CD8-positive, alpha-beta memory T cell (primary cell): ENCODE data around the gene SKOR2. TPM values are rescaled to one million over a fixed set of nuclear protein-coding genes. Genes with fewer than 3 reads are reported as not detected.

ENCODE experiments used
- CTCF ChIA-PET: fragments of 350-600 bp; sonication (Branson Sonifier 250); formaldehyde crosslinking; loops from one replicate; lab custom pipeline; 2021; ENCODE audit warnings: antibody characterized with exemption; lab: Charles Lee
- POLR2A ChIA-PET: fragments of 350-600 bp; sonication (Branson Sonifier 250); formaldehyde crosslinking; loops from one replicate; lab custom pipeline; 2021; ENCODE audit warnings: antibody characterized with exemption; lab: Charles Lee
- DNase-seq, 5 donors: peaks; one replicate each; pipeline versions ENCODE4 v3.0.0 to v3.0.0-alpha.2; 2020 to 2022; ENCODE audit warnings: mixed read lengths in 1 of 5
- H3K27ac ChIP-seq: one replicate; pipeline ENCODE4 v1.7.0; 2013; ENCODE audit warnings: low read depth, mild to moderate bottlenecking, low read length, moderate library complexity
- H3K27me3 ChIP-seq: 2 replicates; pipeline ENCODE4 v1.7.0; 2013; ENCODE audit warnings: low read length, mild to moderate bottlenecking; ENCODE audit not compliant: insufficient read depth, poor library complexity, severe bottlenecking
- H3K36me3 ChIP-seq: 2 replicates; pipeline ENCODE4 v1.7.0; 2013; ENCODE audit warnings: mild to moderate bottlenecking, low read length, moderate library complexity; ENCODE audit not compliant: insufficient read depth
- H3K4me1 ChIP-seq: 2 replicates; pipeline ENCODE4 v1.7.0; 2013; ENCODE audit warnings: mild to moderate bottlenecking, low read length, moderate library complexity; ENCODE audit not compliant: insufficient read depth
- H3K4me3 ChIP-seq: 2 replicates; pipeline ENCODE4 v1.7.0; 2013; ENCODE audit warnings: mild to moderate bottlenecking, low read length
- H3K9me3 ChIP-seq: 2 replicates; pipeline ENCODE4 v1.7.0; 2013; ENCODE audit warnings: mild to moderate bottlenecking, low read length
- H3K27ac Mint-ChIP-seq, 8 donors: one replicate each; pipeline ENCODE4 v1.8.0; 2020 to 2021; ENCODE audit warnings: mixed read lengths in 8 of 8, mild to moderate bottlenecking in 6 of 8, inconsistent platforms in 3 of 8, moderate library complexity in 3 of 8
- H3K27me3 Mint-ChIP-seq, 2 donors: one replicate each; pipeline ENCODE4 v1.8.0; 2020 to 2021; ENCODE audit warnings: mixed read lengths in 2 of 2, mild to moderate bottlenecking in 1 of 2, moderate library complexity in 1 of 2
- H3K36me3 Mint-ChIP-seq, 3 donors: one replicate each; pipeline ENCODE4 v1.8.0; 2020 to 2021; ENCODE audit warnings: mixed read lengths in 3 of 3, inconsistent platforms in 1 of 3, mild to moderate bottlenecking in 1 of 3
- H3K4me1 Mint-ChIP-seq, 3 donors: one replicate each; pipeline ENCODE4 v1.8.0; 2020 to 2021; ENCODE audit warnings: mixed read lengths in 3 of 3, inconsistent platforms in 1 of 3, mild to moderate bottlenecking in 1 of 3
- H3K4me3 Mint-ChIP-seq, 7 donors: one replicate each; pipeline ENCODE4 v1.8.0; 2020 to 2021; ENCODE audit warnings: mixed read lengths in 7 of 7, mild to moderate bottlenecking in 6 of 7, moderate library complexity in 4 of 7, inconsistent platforms in 2 of 7
- H3K9me3 Mint-ChIP-seq, 5 donors: one replicate each; pipeline ENCODE4 v1.8.0; 2020 to 2022; ENCODE audit warnings: mixed read lengths in 5 of 5, mild to moderate bottlenecking in 3 of 5, moderate library complexity in 2 of 5, inconsistent platforms in 1 of 5
- polyA plus RNA-seq: library from polyadenylated mRNA; unstranded; fragments of 300-500 nt; fragmentation: Illumina TruSeq; gene quantifications from one replicate; pipeline ENCODE4 v1.2.3, GENCODE V29; 2021
- total RNA-seq, 2 experiments: library from RNA; stranded (reverse); gene quantifications; one replicate each; pipeline ENCODE4 v1.2.3, GENCODE V29; 2021

Gene SKOR2
- total and polyA plus RNA-seq, 3 experiments from 2014 or later, result not detected

- H3K4me3 Mint-ChIP-seq, result no peak overlapping the region
- no peak overlapping the region for H3K27ac ChIP-seq
- H3K27ac Mint-ChIP-seq, result no peak overlapping the region
- H3K27me3 ChIP-seq, result peaks cover 9% of the 10 kb centered on the region
- no peaks in the 10 kb centered on the region for H3K9me3 ChIP-seq
- no peaks in the 10 kb centered on the region for H3K36me3 Mint-ChIP-seq
- no peaks in the 10 kb centered on the region for H3K4me1 ChIP-seq
- H3K4me3 ChIP-seq, result no peak overlapping the region
- H3K9me3 Mint-ChIP-seq, result peaks cover 0 to 1% (median 0%) of the 10 kb centered on the region in 5 donors
- CTCF ChIA-PET, result no interaction called here
- DNase-seq, result no peak
- H3K4me1 Mint-ChIP-seq, result no peaks in the 10 kb centered on the region
- H3K27me3 Mint-ChIP-seq, result peaks cover 15 to 60% of the 10 kb centered on the region in 2 donors
- POLR2A ChIA-PET, result no interaction called here
- no peaks in the 10 kb centered on the region for H3K36me3 ChIP-seq
These were observed 16.4 kb downstream of the SKOR2 start for GRCh38 chr18:47235096-47235495.

GRCh38 chr18:47226660-47227059 lies 24.8 kb downstream of the SKOR2 start:
- DNase-seq, result no peak
- H3K4me1 Mint-ChIP-seq, result no peaks in the 10 kb centered on the region
- Histone ChIP-seq H3K36me3 (no peaks in the 10 kb centered on the region), H3K9me3 (no peaks in the 10 kb centered on the region), H3K27me3 (peaks cover 3% of the 10 kb centered on the region), H3K4me1 (no peaks in the 10 kb centered on the region), H3K4me3 (no peak overlapping the region), H3K27ac (no peak overlapping the region)
- peaks cover 24 to 49% of the 10 kb centered on the region in 2 donors for H3K27me3 Mint-ChIP-seq
- peak overlapping the region in 1 of 8 donors; percentile 0 for H3K27ac Mint-ChIP-seq
- H3K4me3 Mint-ChIP-seq, result no peak overlapping the region
- H3K9me3 Mint-ChIP-seq, result no peaks in the 10 kb centered on the region
- ChIA-PET POLR2A (no interaction called here), CTCF (no interaction called here)
- H3K36me3 Mint-ChIP-seq, result no peaks in the 10 kb centered on the region

DNA sequence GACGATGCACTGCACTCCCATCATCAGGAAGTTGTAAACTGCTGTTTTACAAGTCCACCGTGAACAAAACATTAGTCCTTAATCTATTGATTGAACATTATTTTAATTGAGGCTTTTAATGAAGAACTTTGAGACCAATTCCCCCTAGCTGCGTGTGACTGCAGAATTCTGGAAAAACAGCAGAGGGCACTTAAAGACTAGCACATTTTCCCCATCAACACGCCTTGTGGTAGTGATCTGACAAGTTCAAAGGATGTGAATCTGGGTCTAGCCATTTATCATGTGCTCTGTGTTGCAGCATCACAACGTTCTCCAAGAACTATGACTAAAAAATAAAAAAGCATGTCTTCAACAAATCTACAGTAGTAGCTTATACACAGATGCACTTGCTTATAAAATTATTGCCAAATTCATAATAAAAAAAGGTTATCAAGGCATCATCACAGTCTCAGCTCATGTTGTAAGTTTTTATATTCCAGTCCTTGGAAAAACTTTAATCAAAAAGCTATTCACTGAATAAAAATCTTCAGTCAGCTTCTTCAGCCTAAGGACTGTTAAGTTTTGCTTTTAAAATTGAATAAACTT lies 35.8 kb downstream of the SKOR2 start:
- Histone ChIP-seq H3K9me3 (no peaks in the 10 kb centered on the region), H3K36me3 (no peaks in the 10 kb centered on the region), H3K27me3 (no peaks in the 10 kb centered on the region), H3K27ac (no peak overlapping the region), H3K4me3 (no peak overlapping the region), H3K4me1 (no peaks in the 10 kb centered on the region)
- no peak overlapping the region for H3K4me3 Mint-ChIP-seq
- DNase-seq, result peak in 1 of 5 donors; percentile 4
- H3K4me1 Mint-ChIP-seq, result no peaks in the 10 kb centered on the region
- H3K27ac Mint-ChIP-seq, result no peak overlapping the region
- no peaks in the 10 kb centered on the region for H3K36me3 Mint-ChIP-seq
- POLR2A ChIA-PET, result no interaction called here
- CTCF ChIA-PET, result interaction anchor here (1.1 kb wide), 1 partner anchor 11 kb away, joined by 4 read pairs; no protein-coding TSS in a partner anchor
- peaks cover 16 to 77% of the 10 kb centered on the region in 2 donors for H3K27me3 Mint-ChIP-seq
- no peaks in the 10 kb centered on the region for H3K9me3 Mint-ChIP-seq

- Histone ChIP-seq H3K36me3 (no peaks in the 10 kb centered on the region), H3K9me3 (no peaks in the 10 kb centered on the region), H3K4me3 (no peak overlapping the region), H3K27ac (no peak overlapping the region), H3K27me3 (no peaks in the 10 kb centered on the region), H3K4me1 (no peaks in the 10 kb centered on the region)
- no peak for DNase-seq
- Mint-ChIP-seq H3K36me3 (no peaks in the 10 kb centered on the region), H3K27me3 (peaks cover 14 to 58% of the 10 kb centered on the region in 2 donors), H3K27ac (no peak overlapping the region), H3K4me1 (no peaks in the 10 kb centered on the region), H3K9me3 (no peaks in the 10 kb centered on the region), H3K4me3 (no peak overlapping the region)
- POLR2A ChIA-PET, result no interaction called here
- CTCF ChIA-PET, result no interaction called here
These were observed 42.3 kb downstream of the SKOR2 start for GRCh38 chr18:47209171-47209570.

- H3K4me3 Mint-ChIP-seq, result no peak overlapping the region
These were observed 44.4 kb downstream of the SKOR2 start for GRCh38 chr18:47206945-47207637.

DNA sequence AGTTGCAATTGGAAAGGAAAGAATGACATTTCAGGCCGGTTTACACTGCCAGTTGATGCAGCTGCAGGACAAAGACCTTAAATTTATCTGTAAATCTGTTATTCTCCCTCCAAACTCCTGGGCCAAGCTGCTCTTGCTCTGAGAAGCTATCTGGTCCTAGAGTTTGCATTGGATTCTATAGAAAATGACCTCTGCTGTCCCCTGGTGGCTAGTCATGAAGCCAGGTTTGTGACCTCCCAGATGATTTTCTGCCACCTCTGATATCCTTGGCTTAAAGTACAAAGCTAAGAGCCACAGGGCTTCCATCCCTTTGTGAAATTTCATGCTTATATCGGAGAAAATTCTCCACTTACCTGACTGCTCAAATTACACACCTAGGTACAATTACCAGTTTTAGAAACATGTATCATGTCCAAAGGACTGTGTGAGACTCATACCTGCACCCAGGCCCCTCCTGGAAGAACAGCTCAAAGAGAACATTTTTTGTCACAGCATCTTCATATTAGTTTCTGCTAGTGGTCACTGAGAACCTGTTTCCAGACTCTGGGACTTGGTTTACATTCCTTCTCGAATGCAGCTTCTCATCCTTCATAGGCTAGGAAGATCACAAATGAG lies 46.4 kb downstream of the SKOR2 start:
- no peaks in the 10 kb centered on the region for H3K9me3 Mint-ChIP-seq
- ChIA-PET POLR2A (no interaction called here), CTCF (interaction anchor here (0.9 to 5.5 kb wide), 10 partner anchors 9 to 154 kb away, joined by 3 to 59 read pairs (median 6); partner anchors contain the start of gene HDHD2)

More at GRCh38 chr18:47206945-47207637, 44.4 kb downstream of the SKOR2 start:
- ChIA-PET POLR2A (no interaction called here), CTCF (interaction anchor here (1.1 to 2.1 kb wide), 2 partner anchors 106 to 108 kb away, joined by 3 to 6 read pairs; no protein-coding TSS in a partner anchor)
- Histone ChIP-seq H3K27ac (no peak overlapping the region), H3K36me3 (no peaks in the 10 kb centered on the region), H3K4me3 (no peak overlapping the region), H3K27me3 (no peaks in the 10 kb centered on the region), H3K9me3 (no peaks in the 10 kb centered on the region), H3K4me1 (no peaks in the 10 kb centered on the region)
- H3K9me3 Mint-ChIP-seq, result no peaks in the 10 kb centered on the region
- no peak for DNase-seq
- peaks cover 16 to 42% of the 10 kb centered on the region in 2 donors for H3K27me3 Mint-ChIP-seq
- H3K27ac Mint-ChIP-seq, result no peak overlapping the region
- H3K36me3 Mint-ChIP-seq, result no peaks in the 10 kb centered on the region
- no peaks in the 10 kb centered on the region for H3K4me1 Mint-ChIP-seq

GRCh38 chr18:47203626-47204464 lies 47.6 kb downstream of the SKOR2 start:
- Mint-ChIP-seq H3K27ac (no peak overlapping the region), H3K4me1 (no peaks in the 10 kb centered on the region), H3K27me3 (peaks cover 3 to 15% of the 10 kb centered on the region in 2 donors), H3K9me3 (no peaks in the 10 kb centered on the region), H3K4me3 (no peak overlapping the region), H3K36me3 (no peaks in the 10 kb centered on the region)
- H3K27ac ChIP-seq, result no peak overlapping the region
- H3K36me3 ChIP-seq, result no peaks in the 10 kb centered on the region
- no peak for DNase-seq
- POLR2A ChIA-PET, result no interaction called here
- H3K4me1 ChIP-seq, result no peaks in the 10 kb centered on the region
- H3K27me3 ChIP-seq, result no peaks in the 10 kb centered on the region
- CTCF ChIA-PET, result interaction anchor here (1.0 to 5.5 kb wide), 7 partner anchors 11 to 155 kb away, joined by 3 to 59 read pairs (median 4); partner anchors contain the start of gene HDHD2
- no peaks in the 10 kb centered on the region for H3K9me3 ChIP-seq
- no peak overlapping the region for H3K4me3 ChIP-seq

More for the DNA sequence above, 46.4 kb downstream of the SKOR2 start:
- Mint-ChIP-seq H3K4me1 (no peaks in the 10 kb centered on the region), H3K27me3 (peaks cover 6 to 27% of the 10 kb centered on the region in 2 donors), H3K27ac (no peak overlapping the region), H3K4me3 (no peak overlapping the region), H3K36me3 (no peaks in the 10 kb centered on the region)
- Histone ChIP-seq H3K27me3 (no peaks in the 10 kb centered on the region), H3K4me3 (no peak overlapping the region), H3K36me3 (no peaks in the 10 kb centered on the region), H3K9me3 (no peaks in the 10 kb centered on the region), H3K27ac (no peak overlapping the region), H3K4me1 (no peaks in the 10 kb centered on the region)
- peak; percentile 11 to 46 (median 17) for DNase-seq
